Stromal cell of bone marrow (primary cell): ENCODE results near the gene TSPAN5.

ENCODE experiments used
- DNase-seq: peaks from one replicate; pipeline ENCODE4 v3.0.0-alpha.2; 2012; ENCODE audit warnings: low read depth

TSPAN5 gene

DNA sequence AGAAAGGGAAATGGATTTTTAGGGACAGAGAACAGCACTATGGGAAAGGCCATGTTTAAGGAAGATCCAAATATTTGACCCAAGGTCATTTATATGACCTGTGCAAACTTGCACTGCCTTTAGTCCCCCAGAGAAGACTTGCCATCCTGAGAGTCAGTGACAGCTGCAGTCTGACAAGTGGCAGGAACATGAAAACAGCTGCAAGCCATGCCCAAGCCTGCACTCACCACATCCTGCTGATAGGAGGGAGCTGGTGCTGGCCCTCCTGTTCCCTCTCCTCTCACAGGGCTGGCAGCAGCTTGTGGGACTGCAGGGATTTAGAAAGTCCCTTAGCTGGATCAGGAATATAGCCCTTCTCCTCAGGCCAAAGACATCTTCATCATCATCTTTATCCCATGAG, 209.5 kb downstream of the TSPAN5 start:
- no peak for DNase-seq

DNA sequence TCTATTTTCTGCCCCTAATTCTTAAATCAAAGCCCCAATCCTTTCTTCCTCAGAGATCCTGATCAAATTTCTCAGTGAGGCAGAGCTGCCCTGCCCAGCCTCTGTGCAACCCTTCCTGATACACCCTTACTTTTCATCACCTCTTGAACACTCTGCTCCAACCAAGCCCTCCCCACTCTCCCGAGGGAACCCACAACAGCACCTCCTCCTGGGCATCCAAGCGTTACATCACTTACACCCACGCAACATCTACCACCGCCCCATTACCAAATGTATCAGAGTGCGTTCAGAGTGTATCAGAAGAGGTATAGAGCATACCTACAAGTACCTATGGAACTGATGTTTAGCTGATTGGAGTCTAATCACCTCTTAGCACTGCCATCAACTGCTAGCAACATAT, 210.8 kb downstream of the TSPAN5 start:
- no peak for DNase-seq

DNA sequence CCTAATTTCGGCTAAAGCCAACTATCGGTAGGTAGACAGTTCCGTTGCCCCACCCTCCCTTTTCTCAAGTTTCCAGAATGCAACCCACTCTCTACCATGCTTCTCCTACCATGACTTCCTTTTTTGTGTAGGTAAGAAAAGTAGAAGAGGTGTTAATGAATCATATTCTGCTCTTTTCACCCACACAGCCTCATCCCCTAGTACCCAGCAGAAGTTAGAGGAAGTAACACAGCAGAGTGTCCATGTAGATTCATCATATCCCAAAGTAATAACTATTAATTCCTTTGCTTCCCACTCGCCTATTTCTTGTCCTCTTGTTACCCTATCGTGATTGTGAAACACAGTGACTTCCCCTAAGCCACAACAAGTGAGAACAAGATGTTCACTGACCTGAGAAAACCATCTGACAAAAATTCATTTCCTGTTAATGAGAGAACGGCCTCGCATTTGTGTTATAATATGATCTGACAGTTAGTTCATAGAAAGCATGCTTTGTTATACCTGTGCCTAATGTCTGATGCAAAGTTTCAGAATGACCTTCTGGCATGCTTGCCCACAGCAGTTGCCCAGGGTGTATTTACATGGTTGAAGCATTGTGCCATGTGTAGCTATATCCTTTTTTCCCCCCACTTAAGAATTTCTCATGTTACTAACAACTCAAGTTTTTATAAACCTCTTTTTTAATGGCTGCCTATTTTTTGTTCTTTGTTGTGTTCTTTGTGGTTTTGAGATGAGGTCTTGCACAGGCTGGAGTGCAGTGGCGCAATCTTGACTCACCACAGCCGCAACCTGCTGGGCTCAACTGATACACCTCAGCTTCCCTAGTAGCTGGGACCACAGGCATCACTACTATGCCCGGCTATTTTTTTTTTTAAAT, 211.7 kb downstream of the TSPAN5 start:
- DNase-seq: no peak

DNA sequence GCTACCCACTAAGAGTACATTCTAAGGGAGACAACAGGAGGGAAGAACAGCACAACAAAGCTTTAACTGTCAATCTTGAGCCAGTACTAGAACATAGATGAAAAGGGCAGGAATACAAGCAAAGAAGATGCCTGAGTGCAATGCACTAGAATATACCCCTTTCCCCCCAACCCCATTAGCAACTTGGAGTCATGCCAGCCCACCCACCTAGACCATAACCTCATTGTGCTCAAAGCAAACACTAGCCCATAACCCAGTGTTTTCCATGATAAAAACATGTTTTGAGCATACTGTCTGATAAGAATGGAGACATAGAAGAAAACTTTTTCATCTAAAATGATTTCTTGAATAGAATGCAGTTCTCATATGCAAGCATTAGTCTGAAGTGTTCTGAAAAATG, 214.0 kb downstream of the TSPAN5 start:
- DNase-seq: no peak

DNA sequence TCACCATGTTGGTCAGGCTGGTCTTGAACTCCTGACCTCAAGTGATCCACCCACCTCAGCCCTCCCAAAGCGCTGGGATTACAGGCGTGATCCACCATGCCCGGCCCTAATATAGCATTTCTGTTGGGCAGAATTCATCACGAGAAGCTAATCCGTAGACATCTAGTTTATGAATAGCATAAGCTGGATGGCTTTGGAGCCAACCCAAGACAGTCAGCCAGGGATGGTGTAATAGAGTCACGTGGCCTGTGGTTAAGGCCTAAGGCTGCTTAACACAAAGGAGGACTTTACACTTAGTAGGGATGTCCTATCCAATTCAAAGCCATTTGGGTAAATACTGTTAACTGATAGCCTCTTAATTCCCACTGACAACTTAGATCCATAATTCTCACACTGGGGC, 223.6 kb downstream of the TSPAN5 start:
- no peak for DNase-seq

DNA sequence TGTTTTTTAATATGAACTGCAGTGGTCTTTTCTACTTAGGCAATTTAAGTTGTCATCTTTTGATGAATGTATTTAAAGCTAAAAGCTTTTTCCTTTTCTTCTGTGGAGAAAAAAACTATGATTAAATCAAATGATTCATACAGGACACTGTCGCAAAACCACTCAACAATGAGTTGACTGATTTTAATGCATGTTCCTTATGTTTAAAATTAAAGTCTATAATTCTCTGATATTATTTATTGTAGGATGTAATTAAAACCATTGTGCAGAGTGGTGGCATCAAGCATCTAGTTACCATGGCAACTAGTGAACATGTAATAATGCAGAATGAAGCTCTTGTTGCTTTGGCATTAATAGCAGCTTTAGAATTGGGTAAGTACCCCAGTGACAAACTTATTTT, 224.7 kb downstream of the TSPAN5 start:
- DNase-seq: no peak

DNA sequence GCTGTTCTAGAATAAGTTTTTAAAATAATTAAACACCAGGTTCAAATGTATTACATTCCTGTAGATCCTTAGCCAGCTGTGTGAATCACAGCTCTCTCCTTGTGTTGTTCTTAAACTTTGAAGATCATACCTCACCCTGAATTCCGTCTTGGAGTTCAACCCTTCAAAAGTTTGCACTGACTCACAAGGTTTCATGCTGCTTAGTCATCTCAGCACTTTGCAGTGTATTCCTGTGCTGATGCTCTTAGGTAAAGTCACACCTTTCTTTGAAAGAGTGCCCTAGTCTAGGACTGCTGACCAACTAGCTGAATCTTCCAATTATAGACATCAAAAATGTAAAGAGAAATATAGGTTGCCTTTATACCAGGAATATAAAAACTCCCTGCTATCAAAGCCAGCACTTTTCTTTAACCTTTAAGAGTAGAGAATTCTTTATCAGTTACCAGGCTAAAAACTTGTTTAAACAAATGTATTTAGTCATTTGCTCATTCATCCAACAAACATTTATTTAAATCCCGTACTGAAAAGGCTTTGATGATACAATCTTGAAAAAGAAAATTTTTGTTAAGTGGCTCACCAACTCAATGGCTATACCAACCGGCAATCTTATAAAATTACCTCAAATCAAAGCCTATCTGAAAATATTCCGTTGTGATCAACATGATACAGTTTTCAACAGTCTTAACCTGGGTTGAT, 227.6 kb downstream of the TSPAN5 start:
- peak; percentile 25 for DNase-seq

DNA sequence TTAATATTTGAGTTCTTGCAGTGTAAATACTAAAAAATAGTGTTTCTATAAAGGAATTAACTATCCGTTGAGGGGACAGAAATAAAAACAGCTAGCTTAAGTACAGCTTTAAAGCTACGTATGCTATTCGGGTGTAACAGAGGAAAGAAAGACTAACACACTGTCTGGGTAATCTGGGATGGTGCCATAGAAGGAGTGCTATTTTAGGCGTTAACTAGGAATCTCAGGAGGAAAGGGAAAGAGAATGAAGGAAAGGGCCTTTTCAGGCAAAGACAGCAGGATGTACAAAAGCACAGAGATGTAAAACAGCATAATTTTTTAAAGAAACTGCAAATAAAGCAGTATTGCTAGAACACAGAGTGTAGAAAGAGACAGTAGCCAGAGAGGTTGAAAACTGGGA, 235.4 kb downstream of the TSPAN5 start:
- no peak for DNase-seq

DNA sequence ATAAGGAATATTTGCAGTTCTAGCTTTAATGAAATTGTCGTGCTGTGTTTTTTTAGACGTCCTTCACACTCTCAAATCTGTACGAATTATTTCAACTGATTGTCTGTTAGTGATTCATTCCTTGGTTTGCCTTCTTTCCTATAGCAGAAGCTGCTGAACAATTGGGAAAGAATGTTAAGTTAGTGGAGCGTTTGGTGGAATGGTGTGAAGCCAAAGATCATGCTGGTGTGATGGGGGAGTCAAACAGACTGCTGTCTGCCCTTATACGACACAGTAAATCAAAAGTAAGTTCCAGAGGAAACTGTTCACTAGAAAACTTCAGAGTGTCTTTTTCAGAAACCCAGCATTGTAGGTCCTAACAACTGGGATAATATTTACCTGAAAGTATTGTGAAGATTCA, 237.3 kb downstream of the TSPAN5 start:
- no peak for DNase-seq
